ENCODE data around the gene SEC22A. TPM values are rescaled to one million over a fixed set of nuclear protein-coding genes. Genes with fewer than 3 reads are reported as not detected.

SEC22A gene
- total RNA-seq, 1 donor from 2014 or later, result 6.4 TPM

DNA sequence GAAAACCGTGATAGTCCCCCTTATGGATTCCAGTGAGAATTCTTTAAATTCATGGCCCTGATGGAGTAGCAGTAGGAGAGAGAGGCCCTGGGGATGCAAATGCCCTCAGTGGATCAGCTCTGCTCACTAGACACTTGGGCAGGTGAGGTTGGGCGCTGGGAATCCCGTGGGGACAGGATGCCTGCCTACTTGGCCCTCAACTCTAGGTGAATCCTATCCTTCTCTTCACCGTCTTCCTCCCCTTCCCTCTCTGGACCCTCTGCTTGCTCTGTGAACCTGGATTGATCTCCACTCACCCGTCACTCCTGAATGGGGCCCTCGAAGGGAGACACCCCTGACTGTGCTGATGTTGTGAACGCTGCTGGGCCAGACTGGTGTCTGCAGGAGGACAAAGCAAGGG, 77.4 kb downstream of the SEC22A start:
- DNase-seq (ENCODE audit: low spot score in 2 of 2), result no peak
- intact Hi-C loops (cut with DNase I), result no loop called here
- TF ChIP-seq, protein P1, sequence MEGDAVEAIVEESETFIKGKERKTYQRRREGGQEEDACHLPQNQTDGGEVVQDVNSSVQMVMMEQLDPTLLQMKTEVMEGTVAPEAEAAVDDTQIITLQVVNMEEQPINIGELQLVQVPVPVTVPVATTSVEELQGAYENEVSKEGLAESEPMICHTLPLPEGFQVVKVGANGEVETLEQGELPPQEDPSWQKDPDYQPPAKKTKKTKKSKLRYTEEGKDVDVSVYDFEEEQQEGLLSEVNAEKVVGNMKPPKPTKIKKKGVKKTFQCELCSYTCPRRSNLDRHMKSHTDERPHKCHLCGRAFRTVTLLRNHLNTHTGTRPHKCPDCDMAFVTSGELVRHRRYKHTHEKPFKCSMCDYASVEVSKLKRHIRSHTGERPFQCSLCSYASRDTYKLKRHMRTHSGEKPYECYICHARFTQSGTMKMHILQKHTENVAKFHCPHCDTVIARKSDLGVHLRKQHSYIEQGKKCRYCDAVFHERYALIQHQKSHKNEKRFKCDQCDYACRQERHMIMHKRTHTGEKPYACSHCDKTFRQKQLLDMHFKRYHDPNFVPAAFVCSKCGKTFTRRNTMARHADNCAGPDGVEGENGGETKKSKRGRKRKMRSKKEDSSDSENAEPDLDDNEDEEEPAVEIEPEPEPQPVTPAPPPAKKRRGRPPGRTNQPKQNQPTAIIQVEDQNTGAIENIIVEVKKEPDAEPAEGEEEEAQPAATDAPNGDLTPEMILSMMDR (IDR thresholded peaks at IDR 0.05), result no peak
- Histone ChIP-seq H3K4me1 (no peaks in the 10 kb centered on the region), H3K27me3 (no peaks in the 10 kb centered on the region), H3K4me3 (no peak overlapping the region), H3K36me3 (peaks cover 8 to 47% of the 10 kb centered on the region in 2 donors), H3K27ac (no peak overlapping the region), H3K9me3 (no peaks in the 10 kb centered on the region)

DNA sequence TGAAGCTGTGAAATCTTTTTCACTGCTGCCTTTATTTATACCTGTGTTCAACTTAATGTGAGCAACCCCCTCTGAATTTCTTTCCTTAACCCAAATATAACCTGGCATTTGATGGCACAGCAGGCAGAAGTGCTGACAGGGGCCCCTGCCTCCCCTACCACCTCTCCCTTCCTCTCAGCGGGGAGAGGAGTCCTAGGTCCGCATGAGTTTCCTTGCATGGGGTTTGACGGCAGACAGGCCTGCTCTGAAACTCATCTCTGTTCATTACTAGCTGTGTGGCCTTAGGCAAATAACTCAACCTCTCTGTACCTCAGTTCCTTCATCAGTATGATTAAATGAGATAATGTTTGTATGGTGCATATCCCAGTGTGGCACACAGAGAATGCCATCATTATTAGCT, 79.7 kb downstream of the SEC22A start:
- Histone ChIP-seq H3K4me1 (no peaks in the 10 kb centered on the region), H3K9me3 (no peaks in the 10 kb centered on the region), H3K27me3 (no peaks in the 10 kb centered on the region), H3K27ac (no peak overlapping the region), H3K36me3 (peaks cover 25 to 70% of the 10 kb centered on the region in 2 donors), H3K4me3 (no peak overlapping the region)
- DNase-seq (ENCODE audit: low spot score in 2 of 2), result no peak
- TF ChIP-seq, protein P1 (IDR thresholded peaks at IDR 0.05), result no peak
- intact Hi-C loops (cut with DNase I), result no loop called here

DNA sequence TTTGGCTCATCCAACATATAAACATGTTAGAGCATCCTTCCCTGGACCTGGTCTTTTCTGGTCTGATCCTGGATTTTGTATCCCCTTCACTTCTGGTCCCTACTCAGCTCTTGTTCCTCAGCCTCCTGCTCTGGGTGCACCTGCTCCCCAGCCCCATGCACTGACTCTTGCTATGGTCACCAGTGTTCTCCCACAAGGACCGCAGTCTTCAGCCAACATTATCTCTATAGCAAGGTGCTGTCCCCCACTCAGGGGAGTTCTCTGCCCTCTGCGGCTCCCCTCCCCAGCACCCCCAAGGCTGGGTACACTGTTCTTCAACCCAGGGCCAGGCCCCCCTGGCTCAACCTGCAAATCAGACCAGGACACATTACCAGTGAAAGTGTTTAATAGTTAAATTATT, 80.2 kb downstream of the SEC22A start:
- no peak for DNase-seq (ENCODE audit: low spot score in 2 of 2)
- Histone ChIP-seq H3K27me3 (no peaks in the 10 kb centered on the region), H3K4me1 (no peaks in the 10 kb centered on the region), H3K9me3 (no peaks in the 10 kb centered on the region), H3K27ac (no peak overlapping the region), H3K4me3 (no peak overlapping the region), H3K36me3 (peaks cover 30 to 75% of the 10 kb centered on the region in 2 donors)
- TF ChIP-seq, protein P1 (IDR thresholded peaks at IDR 0.05), result no peak
- intact Hi-C loops (cut with DNase I), result no loop called here

DNA sequence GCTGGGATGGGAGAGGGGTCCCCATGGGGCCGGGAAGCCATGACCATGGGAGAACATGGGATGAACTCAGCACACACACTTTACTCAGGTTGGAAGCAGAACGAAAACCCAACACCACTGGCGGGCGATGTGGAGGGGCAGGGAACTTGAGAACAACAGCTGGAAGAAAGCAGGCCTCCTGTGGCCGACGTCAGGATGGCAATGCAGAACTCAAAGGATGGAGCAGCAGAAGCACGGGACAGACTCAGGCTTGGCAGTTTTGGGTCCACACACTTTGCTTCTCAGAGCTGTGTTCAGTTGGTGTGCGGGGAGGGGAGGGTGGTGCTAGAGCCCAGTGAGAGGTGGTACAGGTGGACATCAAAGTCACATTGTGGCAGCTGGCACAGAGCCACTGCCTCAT, 80.7 kb downstream of the SEC22A start:
- DNase-seq (ENCODE audit: low spot score in 2 of 2), result no peak
- Histone ChIP-seq H3K9me3 (no peaks in the 10 kb centered on the region), H3K36me3 (peaks cover 34 to 80% of the 10 kb centered on the region in 2 donors), H3K27me3 (no peaks in the 10 kb centered on the region), H3K4me3 (no peak overlapping the region), H3K27ac (no peak overlapping the region), H3K4me1 (no peaks in the 10 kb centered on the region)
- intact Hi-C loops (cut with DNase I), result no loop called here
- TF ChIP-seq, protein P1 (IDR thresholded peaks at IDR 0.05), result no peak

DNA sequence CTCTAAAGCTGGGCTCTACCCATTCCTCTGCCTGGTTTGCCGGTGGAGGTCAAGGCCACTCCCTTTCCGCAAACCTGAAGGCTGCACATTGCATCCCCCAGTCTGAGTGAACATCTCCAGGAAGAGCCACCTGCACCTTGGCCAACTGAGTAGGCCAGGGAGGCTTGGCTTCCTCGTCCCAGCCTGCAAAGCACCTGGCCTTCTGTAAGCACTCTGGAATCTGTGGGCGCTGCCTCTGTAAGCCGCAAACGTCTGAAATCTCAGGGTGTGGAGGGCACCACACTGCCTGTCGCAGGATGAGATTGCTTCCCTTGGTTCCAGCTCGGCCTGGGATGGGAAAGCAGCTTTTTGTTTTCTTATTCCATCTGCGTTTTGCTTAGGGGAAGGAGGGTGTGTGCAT, 81.3 kb downstream of the SEC22A start:
- DNase-seq (ENCODE audit: low spot score in 2 of 2), result no peak
- Histone ChIP-seq H3K9me3 (no peaks in the 10 kb centered on the region), H3K27ac (no peak overlapping the region), H3K4me3 (no peak overlapping the region), H3K36me3 (peaks cover 40 to 82% of the 10 kb centered on the region in 2 donors), H3K27me3 (no peaks in the 10 kb centered on the region), H3K4me1 (no peaks in the 10 kb centered on the region)
- TF ChIP-seq, protein P1 (IDR thresholded peaks at IDR 0.05), result no peak
- intact Hi-C loops (cut with DNase I), result no loop called here
